Activated CD8-positive, alpha-beta memory T cell treated with anti-CD3 and anti-CD28 coated beads for 36 hours (primary cell): Measurements from ENCODE around the gene RPS6KA2. TPM values are rescaled to one million over a fixed set of nuclear protein-coding genes. Genes with fewer than 3 reads are reported as not detected.

ENCODE experiments used
- CTCF ChIA-PET: fragments of 350-600 bp; sonication (Branson Sonifier 250); formaldehyde crosslinking; loops from one replicate; lab custom pipeline; 2021; ENCODE audit warnings: antibody characterized with exemption; lab: Charles Lee
- POLR2A ChIA-PET: fragments of 350-600 bp; sonication (Branson Sonifier 250); formaldehyde crosslinking; loops from one replicate; lab custom pipeline; 2021; ENCODE audit warnings: antibody characterized with exemption; lab: Charles Lee
- total RNA-seq, 2 experiments: library from RNA; stranded (reverse); gene quantifications; one replicate each; pipeline ENCODE4 v1.2.3, GENCODE V29; 2021

Gene RPS6KA2
- total RNA-seq, 2 experiments from 2014 or later = 7.0 to 8.3 TPM

GRCh38 chr6:166601956-166602355, 25.1 kb downstream of the RPS6KA2 start:
- POLR2A ChIA-PET = no interaction called here
- CTCF ChIA-PET = interaction anchor here (1.0 kb wide), 1 partner anchor 11 kb away, joined by 4 read pairs; no protein-coding TSS in a partner anchor

GRCh38 chr6:166600931-166601330, 26.1 kb downstream of the RPS6KA2 start:
- CTCF ChIA-PET = interaction anchor here (1.0 kb wide), 1 partner anchor 12 kb away, joined by 4 read pairs; no protein-coding TSS in a partner anchor
- POLR2A ChIA-PET = no interaction called here

GRCh38 chr6:166599205-166599604, 27.8 kb downstream of the RPS6KA2 start:
- POLR2A ChIA-PET = no interaction called here

GRCh38 chr6:166598441-166599138, 28.5 kb downstream of the RPS6KA2 start:
- ChIA-PET CTCF (no interaction called here), POLR2A (no interaction called here)

More at GRCh38 chr6:166599205-166599604, 27.8 kb downstream of the RPS6KA2 start:
- CTCF ChIA-PET = no interaction called here

GRCh38 chr6:166597711-166598440, 29.2 kb downstream of the RPS6KA2 start:
- POLR2A ChIA-PET = no interaction called here
- CTCF ChIA-PET = no interaction called here

GRCh38 chr6:166596776-166597507, 30.1 kb downstream of the RPS6KA2 start:
- POLR2A ChIA-PET = no interaction called here

GRCh38 chr6:166595949-166596348, 31.1 kb downstream of the RPS6KA2 start:
- CTCF ChIA-PET = no interaction called here
- POLR2A ChIA-PET = no interaction called here

More at GRCh38 chr6:166596776-166597507, 30.1 kb downstream of the RPS6KA2 start:
- CTCF ChIA-PET = no interaction called here

GRCh38 chr6:166595061-166595780, 31.8 kb downstream of the RPS6KA2 start:
- CTCF ChIA-PET = interaction anchor here (0.7 kb wide), 1 partner anchor 187 kb away, joined by 3 read pairs; no protein-coding TSS in a partner anchor

GRCh38 chr6:166592821-166593220, 34.2 kb downstream of the RPS6KA2 start:
- POLR2A ChIA-PET = interaction anchor here (0.6 kb wide), 1 partner anchor 638 kb away, joined by 3 read pairs; no protein-coding TSS in a partner anchor
- CTCF ChIA-PET = interaction anchor here (1.0 kb wide), 1 partner anchor 8 kb away, joined by 4 read pairs; no protein-coding TSS in a partner anchor

More at GRCh38 chr6:166595061-166595780, 31.8 kb downstream of the RPS6KA2 start:
- POLR2A ChIA-PET = no interaction called here

GRCh38 chr6:166591961-166592520, 35.0 kb downstream of the RPS6KA2 start:
- ChIA-PET CTCF (no interaction called here), POLR2A (interaction anchor here (0.6 kb wide), 1 partner anchor 639 kb away, joined by 3 read pairs; no protein-coding TSS in a partner anchor)

- ChIA-PET CTCF (no interaction called here), POLR2A (no interaction called here)
These were observed 36.0 kb downstream of the RPS6KA2 start for GRCh38 chr6:166591026-166591425.

- POLR2A ChIA-PET = no interaction called here
- CTCF ChIA-PET = no interaction called here
These were observed 37.1 kb downstream of the RPS6KA2 start for GRCh38 chr6:166589786-166590574.

- ChIA-PET CTCF (no interaction called here), POLR2A (no interaction called here)
These were observed 37.7 kb downstream of the RPS6KA2 start for GRCh38 chr6:166589337-166589731.

- ChIA-PET CTCF (no interaction called here), POLR2A (no interaction called here)
These were observed 38.2 kb downstream of the RPS6KA2 start for GRCh38 chr6:166588691-166589336.

GRCh38 chr6:166587631-166588413, 39.2 kb downstream of the RPS6KA2 start:
- ChIA-PET CTCF (no interaction called here), POLR2A (no interaction called here)

GRCh38 chr6:166586424-166587156, 40.5 kb downstream of the RPS6KA2 start, which contains the start of gene RAMACL:
RAMACL (minus strand) TSS chr6:166586678; CDS start chr6:166586477, 201 bp downstream.
- POLR2A ChIA-PET = no interaction called here
- CTCF ChIA-PET = no interaction called here
